OCI-LY3 (cell line): Measurements from ENCODE around the gene ANKS6.

Experiments used
- CTCF ChIP-seq: fragments of 200-600, 300-600 bp; sonication (generic); IDR thresholded peaks from 2 replicates; pipeline ENCODE4 v1.5.1; 2014; ENCODE audit warnings: antibody characterized with exemption, low read length, low read depth
- EZH2phosphoT487 ChIP-seq: fragments of 200-600 bp; shearing (Covaris generic); IDR thresholded peaks from 2 replicates; pipeline ENCODE4 v1.6.1; 2018; ENCODE audit warnings: antibody characterized with exemption, mixed run types, low read depth

- no peak for TF ChIP-seq CTCF
- TF ChIP-seq EZH2phosphoT487 = no peak
Measured at GRCh38 chr9:98818764-98819163, 22.4 kb upstream of the ANKS6 start.
